ACHN (cell line): ENCODE measurements around the gene MAPK13.
"Not testable (repeated sequence)": the region's sequence is repeated elsewhere in the genome, so short reads cannot be mapped to it uniquely, and the experiment has no call there.

ENCODE experiments used
- DNase-seq: peaks from one replicate; pipeline ENCODE4 v3.0.0-alpha.2; 2015
- in situ Hi-C: cut with HindIII; loops from 2 replicates; pipeline ENCODE4 v1.10.0; 2017; ENCODE audit warnings: low sequenced_read_pairs, low pct_ligation_motif_present, low pct_unique_long_range_greater_than_20kb

MAPK13 gene

DNA sequence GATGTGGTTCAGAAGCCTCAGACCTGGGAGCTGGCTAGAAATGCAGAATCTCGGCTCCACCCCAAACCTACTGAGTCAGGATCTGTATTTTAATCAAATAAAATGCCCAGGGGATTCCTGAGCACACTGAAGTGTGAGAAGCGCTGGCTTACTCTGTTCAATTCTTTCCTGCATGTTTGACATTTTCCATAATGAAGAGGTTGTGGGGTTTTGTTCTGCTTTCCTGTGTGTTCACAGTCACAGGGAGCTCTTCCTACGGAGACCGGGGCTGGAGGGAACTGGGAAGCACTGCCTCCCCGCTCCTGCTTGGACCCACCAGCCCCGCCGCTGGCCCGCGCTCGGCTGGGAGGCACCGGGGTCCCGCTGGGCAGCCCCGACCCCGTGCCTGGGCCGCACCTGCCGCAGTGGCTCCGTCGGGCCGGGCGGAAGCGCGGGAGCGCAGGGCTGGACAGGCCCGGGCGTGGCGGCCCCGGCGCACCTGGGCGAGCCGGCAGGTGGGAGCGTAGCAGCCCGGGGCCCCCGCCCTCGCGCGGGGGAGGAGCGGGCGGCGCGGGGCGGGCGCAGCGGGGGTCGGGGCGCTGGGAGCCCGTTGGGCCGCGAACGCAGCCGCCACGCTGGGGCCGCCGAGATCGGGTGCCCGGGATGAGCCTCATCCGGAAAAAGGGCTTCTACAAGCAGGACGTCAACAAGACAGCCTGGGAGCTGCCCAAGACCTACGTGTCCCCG, at the start of gene MAPK13:
Gene MAPK13 (plus strand): TSS at position 573 of the 726 bp plus-strand sequence. CDS start 70 bp downstream, at position 643.
- in situ Hi-C loops: no loop called here
- peak; percentile 48 for DNase-seq

- no peak for DNase-seq
- in situ Hi-C loops: no loop called here
Measured at GRCh38 chr6:36082318-36082717, 48.0 kb upstream of the MAPK13 start.

- in situ Hi-C loops: no loop called here
- DNase-seq: no peak
Measured at GRCh38 chr6:36083446-36083845, 46.9 kb upstream of the MAPK13 start.

- DNase-seq, in situ Hi-C loops: not testable (repeated sequence)
Measured at GRCh38 chr6:36088204-36088603, 42.1 kb upstream of the MAPK13 start.

DNA sequence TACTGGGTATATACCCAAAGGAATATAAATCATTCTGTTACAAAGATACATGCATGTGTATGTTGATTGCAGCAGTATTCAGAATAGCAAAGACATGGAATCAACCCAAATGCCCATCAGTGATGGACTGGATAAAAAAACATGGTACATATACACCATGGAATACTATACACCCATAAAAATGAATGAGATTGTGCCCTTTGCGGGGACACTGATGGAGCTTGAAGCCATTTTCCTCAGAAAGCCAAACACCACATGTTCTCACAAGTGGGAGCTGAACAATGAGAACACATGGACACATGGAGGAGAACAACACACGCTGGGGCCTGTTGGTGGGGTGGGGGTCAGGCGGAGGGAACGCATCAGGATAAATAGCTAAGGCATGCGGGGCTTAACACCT, 41.3 kb upstream of the MAPK13 start:
- in situ Hi-C loops: no loop called here
- DNase-seq: no peak

- no peak for DNase-seq
- in situ Hi-C loops: no loop called here
Measured at GRCh38 chr6:36094238-36094637, 36.1 kb upstream of the MAPK13 start.

GRCh38 chr6:36094753-36095496, 35.4 kb upstream of the MAPK13 start:
- in situ Hi-C loops: no loop called here

GRCh38 chr6:36095497-36096391, 34.6 kb upstream of the MAPK13 start:
- in situ Hi-C loops: no loop called here

More at GRCh38 chr6:36094753-36095496, 35.4 kb upstream of the MAPK13 start:
- peak; percentile 73 for DNase-seq

GRCh38 chr6:36098253-36098919, 31.9 kb upstream of the MAPK13 start:
- in situ Hi-C loops: no loop called here
- no peak for DNase-seq

More at GRCh38 chr6:36095497-36096391, 34.6 kb upstream of the MAPK13 start:
- DNase-seq: no peak

DNA sequence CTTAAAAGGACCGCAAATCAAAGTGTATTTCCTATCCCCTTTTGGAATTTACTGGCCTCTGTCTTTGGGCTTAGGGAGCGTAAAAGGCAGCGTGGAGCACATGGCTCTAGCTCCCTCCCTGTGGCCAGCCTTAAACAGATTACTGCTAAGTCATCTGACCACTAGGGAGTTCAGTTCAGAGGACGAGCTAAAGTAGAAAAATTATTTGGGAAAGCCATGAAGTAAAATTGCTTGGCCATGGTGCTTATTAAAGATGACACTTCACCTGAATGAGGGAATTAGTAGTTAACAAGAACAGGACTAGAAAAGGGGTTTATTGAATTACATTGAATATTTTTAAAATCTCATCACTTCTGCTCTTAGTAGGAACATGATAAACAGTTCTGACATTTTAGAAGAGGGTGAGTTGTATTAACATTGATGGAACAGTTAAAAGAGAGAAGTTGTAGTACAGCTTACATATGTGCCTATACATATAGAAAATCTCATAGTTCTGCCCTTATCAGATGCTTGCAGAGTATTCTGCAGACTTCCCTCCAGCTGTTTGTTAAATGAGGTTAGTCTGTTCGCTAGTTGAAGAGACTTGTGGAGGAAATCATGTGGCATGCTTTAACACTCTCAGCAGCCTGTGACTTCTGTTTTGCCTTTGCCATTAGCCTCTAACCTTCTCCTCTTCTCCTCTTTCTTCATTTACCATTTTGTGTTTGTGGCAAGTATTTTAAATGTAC, 31.2 kb upstream of the MAPK13 start:
- in situ Hi-C loops: no loop called here
- no peak for DNase-seq

DNA sequence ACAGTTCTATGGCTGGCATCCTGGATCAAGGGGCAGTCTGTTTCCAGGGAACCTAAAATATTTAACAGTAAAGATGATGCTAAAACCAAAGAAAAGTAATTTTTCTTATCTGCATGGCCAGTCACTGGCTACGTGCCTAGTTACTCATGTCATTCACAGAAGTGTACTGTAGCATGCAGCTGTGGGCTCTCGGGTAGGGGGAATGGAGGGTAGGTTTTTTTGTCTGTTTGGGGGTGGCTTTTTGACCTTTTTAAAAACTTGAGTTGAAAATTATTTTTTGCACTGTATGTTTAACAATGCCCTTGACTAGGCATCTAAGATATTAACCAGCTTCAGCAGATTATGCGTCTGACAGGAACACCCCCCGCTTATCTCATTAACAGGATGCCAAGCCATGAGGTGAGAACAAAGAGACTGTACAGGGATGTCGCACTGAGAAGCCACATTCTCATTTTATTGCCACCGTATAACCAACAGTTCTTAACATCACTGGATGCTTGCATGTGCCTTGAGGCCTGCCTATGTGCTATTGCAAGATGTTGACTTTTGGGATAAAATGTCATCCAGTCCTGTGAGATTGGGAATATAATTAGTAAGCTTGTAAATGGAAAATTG, 30.3 kb upstream of the MAPK13 start:
- in situ Hi-C loops: no loop called here
- DNase-seq: no peak

DNA sequence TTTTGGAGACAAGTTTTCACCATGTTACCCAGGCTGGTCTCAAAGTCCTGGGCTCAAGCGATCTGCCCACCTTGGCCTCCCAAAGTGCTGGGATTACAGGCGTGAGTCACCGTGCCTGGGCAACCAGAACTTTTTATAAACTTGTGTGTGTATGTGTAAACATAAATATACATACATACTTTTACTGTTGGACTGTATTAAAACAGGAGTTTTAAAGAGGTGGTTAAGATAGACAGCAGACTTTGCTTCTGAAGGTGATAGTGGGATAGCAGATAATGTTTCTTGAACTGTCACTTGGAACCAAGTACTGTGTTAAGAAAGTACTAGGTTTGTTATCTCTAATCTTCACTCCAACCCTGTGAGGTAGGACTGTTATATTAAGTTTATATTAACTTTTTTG, 28.6 kb upstream of the MAPK13 start:
- no peak for DNase-seq
- in situ Hi-C loops: no loop called here

GRCh38 chr6:36102853-36103252, 27.5 kb upstream of the MAPK13 start:
- in situ Hi-C loops: no loop called here

GRCh38 chr6:36104836-36105235, 25.5 kb upstream of the MAPK13 start:
- no peak for DNase-seq
- in situ Hi-C loops: no loop called here

More at GRCh38 chr6:36102853-36103252, 27.5 kb upstream of the MAPK13 start:
- no peak for DNase-seq

DNA sequence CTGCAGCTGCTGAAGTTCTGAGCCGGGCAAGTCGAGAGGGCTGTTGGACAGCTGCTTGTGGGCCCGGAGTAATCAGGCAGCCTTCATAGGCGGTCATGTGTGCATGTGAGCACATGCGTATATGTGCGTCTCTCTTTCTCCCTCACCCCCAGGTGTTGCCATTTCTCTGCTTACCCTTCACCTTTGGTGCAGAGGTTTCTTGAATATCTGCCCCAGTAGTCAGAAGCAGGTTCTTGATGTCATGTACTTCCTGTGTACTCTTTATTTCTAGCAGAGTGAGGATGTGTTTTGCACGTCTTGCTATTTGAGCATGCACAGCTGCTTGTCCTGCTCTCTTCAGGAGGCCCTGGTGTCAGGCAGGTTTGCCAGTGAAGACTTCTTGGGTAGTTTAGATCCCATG, 21.2 kb upstream of the MAPK13 start:
- in situ Hi-C loops: no loop called here
- no peak for DNase-seq

DNA sequence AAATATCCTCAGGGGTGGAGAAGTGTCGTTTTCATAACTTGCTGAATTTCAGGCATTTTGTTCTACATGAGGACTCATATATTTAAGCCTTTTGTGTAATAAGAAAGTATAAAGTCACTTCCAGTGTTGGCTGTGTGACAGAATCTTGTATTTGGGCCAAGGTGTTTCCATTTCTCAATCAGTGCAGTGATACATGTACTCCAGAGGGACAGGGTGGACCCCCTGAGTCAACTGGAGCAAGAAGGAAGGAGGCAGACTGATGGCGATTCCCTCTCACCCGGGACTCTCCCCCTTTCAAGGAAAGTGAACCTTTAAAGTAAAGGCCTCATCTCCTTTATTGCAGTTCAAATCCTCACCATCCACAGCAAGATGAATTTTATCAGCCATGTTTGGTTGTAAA, 20.3 kb upstream of the MAPK13 start:
- DNase-seq: no peak
- in situ Hi-C loops: no loop called here

- DNase-seq: no peak
- in situ Hi-C loops: no loop called here
Measured at GRCh38 chr6:36110863-36111262, 19.4 kb upstream of the MAPK13 start.
